Astrocyte (in vitro differentiated cells and primary cell): ENCODE data around the gene TMEM220. TPM values are rescaled to one million over a fixed set of nuclear protein-coding genes. Genes with fewer than 3 reads are reported as not detected.

Experiments
- DNase-seq: peaks from one replicate; pipeline ENCODE4 v3.0.0-alpha.2; 2010; ENCODE audit warnings: low read depth
- FAIRE-seq: peaks from 2 replicates; lab custom pipeline; 2011; peaks lifted over from hg19 to GRCh38; lab: Jason Lieb, UNC
- H2AFZ ChIP-seq: 2 replicates; pipeline ENCODE4 v1.6.0; 2012; ENCODE audit warnings: low read depth, low read length, inconsistent platforms
- H3K27ac ChIP-seq: 2 replicates; pipeline ENCODE4 v1.5.1; 2011; ENCODE audit warnings: low read depth, low read length, inconsistent platforms
- H3K27me3 ChIP-seq: 2 replicates; pipeline ENCODE4 v1.6.0; 2011; ENCODE audit warnings: low read length, inconsistent platforms; ENCODE audit not compliant: insufficient read depth
- H3K36me3 ChIP-seq: 2 replicates; pipeline ENCODE4 v1.5.1; 2011; ENCODE audit warnings: low read length, inconsistent platforms; ENCODE audit not compliant: insufficient read depth
- H3K4me1 ChIP-seq: 2 replicates; pipeline ENCODE4 v1.5.1; 2011; ENCODE audit warnings: low read length, inconsistent platforms; ENCODE audit not compliant: insufficient read depth
- H3K4me2 ChIP-seq: 2 replicates; pipeline ENCODE4 v1.6.0; 2012; ENCODE audit warnings: low read length, inconsistent platforms
- H3K4me3 ChIP-seq: 2 replicates; pipeline ENCODE4 v1.5.1; 2011; ENCODE audit warnings: low read depth, mild to moderate bottlenecking, low read length, inconsistent platforms; ENCODE audit not compliant: insufficient read depth
- H3K79me2 ChIP-seq: 2 replicates; pipeline ENCODE4 v1.6.0; 2012; ENCODE audit warnings: mild to moderate bottlenecking, low read length, inconsistent platforms; ENCODE audit not compliant: insufficient read depth
- H3K9ac ChIP-seq: 2 replicates; pipeline ENCODE4 v1.6.0; 2012; ENCODE audit warnings: mild to moderate bottlenecking, low read length, inconsistent platforms
- H3K9me3 ChIP-seq: 2 replicates; pipeline ENCODE4 v1.5.1; 2012; ENCODE audit warnings: low read depth, mild to moderate bottlenecking, low read length, inconsistent platforms; ENCODE audit not compliant: insufficient read depth
- H4K20me1 ChIP-seq: 2 replicates; pipeline ENCODE4 v1.6.0; 2012; ENCODE audit warnings: low read length, inconsistent platforms; ENCODE audit not compliant: insufficient read depth
- H3K27ac Mint-ChIP-seq: one replicate; pipeline ENCODE4 v1.8.0; 2021; ENCODE audit warnings: mild to moderate bottlenecking, mixed read lengths; ENCODE audit not compliant: unreplicated experiment
- H3K27me3 Mint-ChIP-seq: one replicate; pipeline ENCODE4 v1.8.0; 2021; ENCODE audit warnings: low read depth, mixed read lengths; ENCODE audit not compliant: unreplicated experiment
- H3K36me3 Mint-ChIP-seq: one replicate; pipeline ENCODE4 v1.8.0; 2021; ENCODE audit warnings: low read depth, mixed read lengths; ENCODE audit not compliant: unreplicated experiment
- H3K4me1 Mint-ChIP-seq: one replicate; pipeline ENCODE4 v1.8.0; 2021; ENCODE audit warnings: low read depth, mixed read lengths; ENCODE audit not compliant: unreplicated experiment
- H3K4me3 Mint-ChIP-seq: one replicate; pipeline ENCODE4 v1.8.0; 2021; ENCODE audit warnings: mild to moderate bottlenecking, moderate library complexity, mixed read lengths; ENCODE audit not compliant: unreplicated experiment
- H3K9me3 Mint-ChIP-seq: one replicate; pipeline ENCODE4 v1.8.0; 2021; ENCODE audit warnings: mild to moderate bottlenecking, mixed read lengths; ENCODE audit not compliant: unreplicated experiment
- EZH2 ChIP-seq: IDR thresholded peaks from 2 replicates; pipeline ENCODE4 v1.6.1; 2012; ENCODE audit warnings: mild to moderate bottlenecking, low read length, inconsistent platforms; ENCODE audit not compliant: insufficient read depth
- total RNA-seq: library from RNA; stranded (reverse); gene quantifications from 2 replicates; pipeline ENCODE4 v1.2.1, GENCODE V29; 2021
- TF ChIP-seq, protein P1 (sequence below): IDR thresholded peaks from 2 replicates; pipeline ENCODE4 v1.5.1; 2011; ENCODE audit warnings: low read depth, mild to moderate bottlenecking, inconsistent platforms, low read length, moderate library complexity; ENCODE audit not compliant: insufficient read depth

The TMEM220 gene
- total RNA-seq, 1 donor from 2014 or later, result 1.0 TPM

DNA sequence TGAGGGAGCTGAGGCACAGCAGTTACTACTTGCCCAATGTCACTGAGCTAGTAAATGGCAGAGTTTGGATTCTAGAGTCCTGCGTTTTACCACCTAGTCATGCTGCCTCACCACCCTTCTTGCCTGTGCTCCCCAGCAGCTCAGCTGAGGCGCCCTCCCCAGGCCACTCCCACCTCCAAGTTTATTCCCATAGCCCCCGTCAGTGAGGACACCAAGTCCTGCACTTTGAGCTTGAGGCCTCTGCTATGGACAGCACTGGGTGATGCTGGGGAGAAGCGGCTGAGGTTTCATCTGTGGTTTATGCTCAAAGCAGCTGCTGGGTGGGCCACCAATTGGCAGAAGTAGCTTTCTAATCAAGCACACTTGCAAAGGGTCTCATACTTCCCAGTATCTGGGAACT, 37.4 kb upstream of the TMEM220 start:
- no peaks in the 10 kb centered on the region for H3K4me1 ChIP-seq
- no peaks in the 10 kb centered on the region for H3K4me1 Mint-ChIP-seq
- peaks cover 6% of the 10 kb centered on the region for H3K9me3 Mint-ChIP-seq
- H3K27ac Mint-ChIP-seq, result no peak overlapping the region
- H3K4me2 ChIP-seq, result no peak overlapping the region
- no peaks in the 10 kb centered on the region for H3K36me3 ChIP-seq
- H3K36me3 Mint-ChIP-seq, result no peaks in the 10 kb centered on the region
- H4K20me1 ChIP-seq, result no peaks in the 10 kb centered on the region
- no peaks in the 10 kb centered on the region for H3K27me3 ChIP-seq
- H3K9ac ChIP-seq, result no peak overlapping the region
- H3K4me3 ChIP-seq, result no peak overlapping the region
- no peak for FAIRE-seq
- no peak for DNase-seq
- H3K27ac ChIP-seq, result no peak overlapping the region
- no peaks in the 10 kb centered on the region for H3K79me2 ChIP-seq
- peaks cover 9% of the 10 kb centered on the region for H3K9me3 ChIP-seq
- H3K4me3 Mint-ChIP-seq, result no peak overlapping the region
- no peak overlapping the region for H2AFZ ChIP-seq
- H3K27me3 Mint-ChIP-seq, result peaks cover 4% of the 10 kb centered on the region
- TF ChIP-seq EZH2, result no peak
- TF ChIP-seq, protein P1, sequence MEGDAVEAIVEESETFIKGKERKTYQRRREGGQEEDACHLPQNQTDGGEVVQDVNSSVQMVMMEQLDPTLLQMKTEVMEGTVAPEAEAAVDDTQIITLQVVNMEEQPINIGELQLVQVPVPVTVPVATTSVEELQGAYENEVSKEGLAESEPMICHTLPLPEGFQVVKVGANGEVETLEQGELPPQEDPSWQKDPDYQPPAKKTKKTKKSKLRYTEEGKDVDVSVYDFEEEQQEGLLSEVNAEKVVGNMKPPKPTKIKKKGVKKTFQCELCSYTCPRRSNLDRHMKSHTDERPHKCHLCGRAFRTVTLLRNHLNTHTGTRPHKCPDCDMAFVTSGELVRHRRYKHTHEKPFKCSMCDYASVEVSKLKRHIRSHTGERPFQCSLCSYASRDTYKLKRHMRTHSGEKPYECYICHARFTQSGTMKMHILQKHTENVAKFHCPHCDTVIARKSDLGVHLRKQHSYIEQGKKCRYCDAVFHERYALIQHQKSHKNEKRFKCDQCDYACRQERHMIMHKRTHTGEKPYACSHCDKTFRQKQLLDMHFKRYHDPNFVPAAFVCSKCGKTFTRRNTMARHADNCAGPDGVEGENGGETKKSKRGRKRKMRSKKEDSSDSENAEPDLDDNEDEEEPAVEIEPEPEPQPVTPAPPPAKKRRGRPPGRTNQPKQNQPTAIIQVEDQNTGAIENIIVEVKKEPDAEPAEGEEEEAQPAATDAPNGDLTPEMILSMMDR, result no peak

DNA sequence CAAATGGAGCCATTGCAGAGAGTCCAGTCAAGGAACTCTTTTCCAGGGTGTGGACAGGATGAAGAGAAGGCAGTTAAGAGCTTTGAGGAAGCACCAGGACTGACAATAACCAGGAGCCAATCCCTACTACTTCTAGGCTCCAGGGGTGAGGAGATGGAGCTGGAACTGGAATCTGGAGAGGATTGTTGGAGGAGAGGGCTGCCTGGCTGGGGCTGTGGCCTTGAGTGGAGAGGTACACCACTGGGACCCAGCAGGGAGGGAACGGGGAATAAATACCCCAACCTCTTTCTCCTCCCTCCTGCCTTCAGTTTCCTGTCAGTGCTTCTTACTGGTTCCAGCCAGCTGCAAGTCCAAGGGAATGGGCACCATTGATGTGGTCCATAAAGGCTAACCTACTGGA, 32.2 kb upstream of the TMEM220 start:
- no peak overlapping the region for H3K4me2 ChIP-seq
- Mint-ChIP-seq H3K4me3 (no peak overlapping the region), H3K27ac (no peak overlapping the region), H3K4me1 (no peaks in the 10 kb centered on the region), H3K36me3 (no peaks in the 10 kb centered on the region), H3K27me3 (peaks cover 8% of the 10 kb centered on the region), H3K9me3 (peaks cover 3% of the 10 kb centered on the region)
- H3K79me2 ChIP-seq, result no peaks in the 10 kb centered on the region
- no peaks in the 10 kb centered on the region for H3K36me3 ChIP-seq
- H2AFZ ChIP-seq, result no peak overlapping the region
- peaks cover 4% of the 10 kb centered on the region for H3K9me3 ChIP-seq
- H3K9ac ChIP-seq, result no peak overlapping the region
- TF ChIP-seq, protein P1, result no peak
- no peak for TF ChIP-seq EZH2
- FAIRE-seq (no peak), DNase-seq (no peak)
- H3K27ac ChIP-seq, result no peak overlapping the region
- no peaks in the 10 kb centered on the region for H4K20me1 ChIP-seq
- no peaks in the 10 kb centered on the region for H3K4me1 ChIP-seq
- H3K4me3 ChIP-seq, result no peak overlapping the region
- no peaks in the 10 kb centered on the region for H3K27me3 ChIP-seq

DNA sequence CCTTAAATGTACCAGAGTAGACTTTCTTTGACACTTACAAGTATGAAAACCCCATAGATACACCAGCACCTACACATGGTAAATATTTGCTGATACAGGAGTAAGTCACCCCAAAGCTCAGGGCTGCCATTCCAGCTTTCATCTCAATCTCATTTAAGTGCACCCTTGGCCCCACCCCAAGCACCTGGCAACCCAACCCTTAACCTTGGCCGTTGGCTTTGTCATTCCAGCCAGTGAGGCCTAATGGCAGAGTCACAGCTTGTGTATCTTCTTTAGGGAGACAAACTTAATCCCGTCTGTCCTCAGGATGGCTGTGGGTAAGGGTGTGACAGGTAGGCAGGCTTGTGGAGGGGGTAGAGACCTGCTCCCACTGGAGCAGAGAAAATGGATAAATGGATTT, 31.5 kb upstream of the TMEM220 start:
- no peak overlapping the region for H3K27ac ChIP-seq
- H3K27me3 ChIP-seq, result no peaks in the 10 kb centered on the region
- H3K27me3 Mint-ChIP-seq, result peaks cover 8% of the 10 kb centered on the region
- no peaks in the 10 kb centered on the region for H3K4me1 Mint-ChIP-seq
- H3K4me3 ChIP-seq, result no peak overlapping the region
- H3K27ac Mint-ChIP-seq, result no peak overlapping the region
- H3K79me2 ChIP-seq, result no peaks in the 10 kb centered on the region
- H3K4me1 ChIP-seq, result no peaks in the 10 kb centered on the region
- no peak overlapping the region for H3K4me2 ChIP-seq
- H4K20me1 ChIP-seq, result no peaks in the 10 kb centered on the region
- H2AFZ ChIP-seq, result no peak overlapping the region
- no peaks in the 10 kb centered on the region for H3K36me3 ChIP-seq
- H3K9ac ChIP-seq, result no peak overlapping the region
- no peak for FAIRE-seq
- DNase-seq, result no peak
- no peaks in the 10 kb centered on the region for H3K36me3 Mint-ChIP-seq
- TF ChIP-seq EZH2, result no peak
- TF ChIP-seq, protein P1, result no peak
- peaks cover 3% of the 10 kb centered on the region for H3K9me3 Mint-ChIP-seq
- peaks cover 4% of the 10 kb centered on the region for H3K9me3 ChIP-seq
- H3K4me3 Mint-ChIP-seq, result no peak overlapping the region
